AG04450 (cell line): ENCODE measurements around the gene BOK. TPM values are rescaled to one million over a fixed set of nuclear protein-coding genes. Genes with fewer than 3 reads are reported as not detected.

Experiments used
- CTCF ChIA-PET: fragments of 300-600, 350-600 bp; formaldehyde crosslinking; extraction: SDS; loops from one replicate; lab custom pipeline; 2022; ENCODE audit warnings: antibody characterized with exemption, inconsistent platforms; lab: Charles Lee
- POLR2A ChIA-PET: fragments of 350-600 bp; formaldehyde crosslinking; extraction: SDS; loops from one replicate; lab custom pipeline; 2021; ENCODE audit warnings: antibody characterized with exemption, inconsistent platforms; lab: Yijun Ruan, JAX
- DNase-seq: peaks from one replicate; pipeline ENCODE4 v3.0.0-alpha.2; 2011; ENCODE audit warnings: low read depth, low spot score
- H3K27ac ChIP-seq: one replicate; pipeline ENCODE4 v1.5.1; 2012; ENCODE audit warnings: low read depth, low read length, control low read depth
- H3K27me3 ChIP-seq: one replicate; pipeline ENCODE4 v1.6.0; 2012; ENCODE audit warnings: low read length; ENCODE audit not compliant: control insufficient read depth, insufficient read depth
- H3K4me3 ChIP-seq: 2 replicates; pipeline ENCODE4 v1.5.1; 2011; ENCODE audit warnings: mild to moderate bottlenecking, low read depth, low read length, control low read depth
- H3K9me3 ChIP-seq: 2 replicates; pipeline ENCODE4 v1.5.1; 2012; ENCODE audit warnings: low read length; ENCODE audit not compliant: control insufficient read depth, insufficient read depth
- CTCF ChIP-seq: IDR thresholded peaks from 2 replicates; pipeline ENCODE4 v1.5.1; 2011; ENCODE audit warnings: low read depth, low read length, control low read depth, inconsistent platforms
- polyA minus RNA-seq: library from RNA; depleted of rRNA, polyadenylated mRNA; stranded (reverse); fragments of >200 nt; gene quantifications from 2 replicates; pipeline ENCODE4 v1.2.3, GENCODE V29; 2011; rRNA and poly(A)+ RNA removed
- polyA plus RNA-seq: library from polyadenylated mRNA; depleted of rRNA; stranded (reverse); fragments of >200 nt; gene quantifications from 2 replicates; pipeline ENCODE4 v1.2.3, GENCODE V29; 2011; rRNA removed

The BOK gene
- 18.6 and 28.0 TPM in 2 replicates for polyA plus RNA-seq
- 18.2 and 19.4 TPM in 2 replicates for polyA minus RNA-seq

GRCh38 chr2:241558532-241559322 is at the start of gene BOK:
TSS of gene BOK (plus strand) at chr2:241558745. CDS start at chr2:241559484, 739 bp downstream.
- TF ChIP-seq CTCF: no peak
- H3K27me3 ChIP-seq: no peaks in the 10 kb centered on the region
- peak within 1 kb of the TSS; percentile 68 for H3K4me3 ChIP-seq
- no peak for DNase-seq
- ChIA-PET POLR2A (interaction anchor here (0.6 to 1.0 kb wide), 5 partner anchors 8 to 232 kb away, joined by 3 to 5 read pairs (median 3); no protein-coding TSS in a partner anchor), CTCF (interaction anchor here (0.7 to 1.2 kb wide), 3 partner anchors 15 to 107 kb away, joined by 3 read pairs; no protein-coding TSS in a partner anchor)
- H3K9me3 ChIP-seq: peaks cover 12% of the 10 kb centered on the region
- H3K27ac ChIP-seq: no peak within 1 kb of the TSS

GRCh38 chr2:241509155-241509784 is 49.3 kb upstream of the BOK start:
- Histone ChIP-seq H3K27ac (peak overlapping the region; percentile 57), H3K27me3 (no peaks in the 10 kb centered on the region), H3K9me3 (peaks cover 5% of the 10 kb centered on the region; the same call in 1 of the 2 replicates), H3K4me3 (peak overlapping the region; percentile 63)
- TF ChIP-seq CTCF: no peak
- CTCF ChIA-PET: no interaction called here
- POLR2A ChIA-PET: interaction anchor here (1.3 kb wide), 1 partner anchor 49 kb away, joined by 3 read pairs; the partner anchor contains the start of gene BOK
- no peak for DNase-seq

GRCh38 chr2:241511091-241511741 is 47.3 kb upstream of the BOK start:
- TF ChIP-seq CTCF: no peak
- Histone ChIP-seq H3K4me3 (no peak overlapping the region), H3K27ac (no peak overlapping the region), H3K27me3 (no peaks in the 10 kb centered on the region), H3K9me3 (peaks cover 5% of the 10 kb centered on the region; the same call in 1 of the 2 replicates)
- CTCF ChIA-PET: no interaction called here
- no peak for DNase-seq
- POLR2A ChIA-PET: no interaction called here

GRCh38 chr2:241514553-241514952 is 44.0 kb upstream of the BOK start:
- no peaks in the 10 kb centered on the region for H3K9me3 ChIP-seq
- POLR2A ChIA-PET: interaction anchor here (0.6 to 1.1 kb wide), 2 partner anchors 31 to 45 kb away, joined by 3 read pairs; no protein-coding TSS in a partner anchor
- peaks cover 2% of the 10 kb centered on the region for H3K27me3 ChIP-seq
- no peak for TF ChIP-seq CTCF
- H3K4me3 ChIP-seq: no peak overlapping the region
- H3K27ac ChIP-seq: no peak overlapping the region
- CTCF ChIA-PET: no interaction called here
- no peak for DNase-seq
